B cell (primary cell): Measurements from ENCODE around the gene ACE. TPM values are rescaled to one million over a fixed set of nuclear protein-coding genes. Genes with fewer than 3 reads are reported as not detected.

Experiments
- ATAC-seq: fragments of 200-7000 bp; cut with Tn5 transposase; one replicate; pipeline ENCODE4 v1.10.0; 2021; ENCODE audit warnings: low read depth, mild to moderate bottlenecking, moderate number of reproducible peaks, moderate library complexity
- CTCF ChIA-PET: fragments of 350-600 bp; sonication (Branson Sonifier 250); formaldehyde crosslinking; loops from one replicate; lab custom pipeline; 2021; ENCODE audit warnings: antibody characterized with exemption, inconsistent platforms; lab: Charles Lee
- POLR2A ChIA-PET: fragments of 350-600 bp; sonication (Branson Sonifier 250); formaldehyde crosslinking; loops from one replicate; lab custom pipeline; 2021; ENCODE audit warnings: antibody characterized with exemption; lab: Charles Lee
- DNase-seq: peaks from one replicate; pipeline ENCODE4 v3.0.0; 2013
- H2AFZ ChIP-seq: 2 replicates; pipeline ENCODE4 v1.6.1; 2012; ENCODE audit warnings: mild to moderate bottlenecking, low read depth, low read length; ENCODE audit not compliant: insufficient read depth, poor library complexity, severe bottlenecking
- H3K27ac ChIP-seq, 2 donors: 1 replicate in 1 of 2; 2 replicates in 1 of 2; pipeline ENCODE4 v1.5.1; 2012 to 2013; ENCODE audit warnings: low read length in 2 of 2, mild to moderate bottlenecking in 2 of 2, moderate library complexity in 1 of 2
- H3K27me3 ChIP-seq, 4 experiments: fragments of 200-600 bp in 1 of 4; sonication (generic) in 1 of 4; replicated peaks in 1 of 4; 1 replicate in 2 of 4; 2 replicates in 2 of 4; pipeline versions ENCODE4 v1.6.1 to v1.7.0; 2013 to 2016; ENCODE audit warnings: low read length in 3 of 4, mild to moderate bottlenecking in 2 of 4, mixed read lengths in 1 of 4, moderate library complexity in 1 of 4; ENCODE audit not compliant: insufficient read depth in 4 of 4, control insufficient read depth in 3 of 4; ENCODE audit errors: control extremely low read depth in 1 of 4
- H3K36me3 ChIP-seq, 2 experiments: replicated peaks in 1 of 2; 1 replicate in 1 of 2; 2 replicates in 1 of 2; pipeline versions ENCODE4 v1.6.1 to v1.7.1; 2013; ENCODE audit warnings: low read length in 1 of 2; ENCODE audit not compliant: insufficient read depth in 2 of 2, control insufficient read depth in 1 of 2; ENCODE audit errors: control extremely low read depth in 1 of 2, extremely low read depth in 1 of 2
- H3K4me1 ChIP-seq, 2 donors: fragments of 200-600 bp in 1 of 2; sonication (generic) in 1 of 2; 1 replicate in 1 of 2; 2 replicates in 1 of 2; pipeline versions ENCODE4 v1.5.1 to v1.6.1; 2013 to 2017; ENCODE audit warnings: low read length in 2 of 2; ENCODE audit not compliant: control insufficient read depth in 2 of 2, insufficient read depth in 2 of 2
- H3K4me2 ChIP-seq: replicated peaks from 2 replicates; pipeline ENCODE3; 2012; ENCODE audit warnings: mild to moderate bottlenecking, low read depth, low read length; ENCODE audit not compliant: poor library complexity, severe bottlenecking
- H3K4me3 ChIP-seq, 5 experiments: fragments of 200-600 bp in 1 of 5; sonication (generic) in 1 of 5; 1 replicate in 3 of 5; 2 replicates in 2 of 5; pipeline versions ENCODE4 v1.5.1 to v1.7.0; 2011 to 2016; ENCODE audit warnings: low read length in 4 of 5, mild to moderate bottlenecking in 4 of 5, low read depth in 2 of 5, control low read depth in 1 of 5, moderate library complexity in 1 of 5; ENCODE audit not compliant: insufficient read depth in 1 of 5; ENCODE audit errors: control extremely low read depth in 1 of 5, extremely low read depth in 1 of 5
- H3K79me2 ChIP-seq: fragments of 200-600 bp; sonication (generic); one replicate; pipeline ENCODE4 v1.6.0; 2016; ENCODE audit warnings: low read length; ENCODE audit not compliant: control insufficient read depth, insufficient read depth
- H3K9ac ChIP-seq: fragments of 200-600 bp; sonication (generic); 2 replicates; pipeline ENCODE4 v1.6.1; 2017; ENCODE audit warnings: mild to moderate bottlenecking, low read length, moderate library complexity
- H3K9me3 ChIP-seq, 3 donors: one replicate each; pipeline versions ENCODE4 v1.6.1 to v1.7.1; 2013; ENCODE audit warnings: low read length in 2 of 3; ENCODE audit not compliant: control insufficient read depth in 2 of 3, insufficient read depth in 1 of 3; ENCODE audit errors: control extremely low read depth in 1 of 3
- H4K20me1 ChIP-seq: 2 replicates; pipeline ENCODE4 v1.6.0; 2012; ENCODE audit warnings: mild to moderate bottlenecking, low read length; ENCODE audit not compliant: insufficient read depth, control insufficient read depth, poor library complexity, severe bottlenecking
- H3K27ac Mint-ChIP-seq: one replicate; pipeline ENCODE4 v1.8.0; 2021; ENCODE audit warnings: mixed read lengths
- H3K27me3 Mint-ChIP-seq: one replicate; pipeline ENCODE4 v1.8.0; 2021; ENCODE audit warnings: mixed read lengths
- H3K4me1 Mint-ChIP-seq: one replicate; pipeline ENCODE4 v1.8.0; 2021; ENCODE audit warnings: mixed read lengths
- H3K4me3 Mint-ChIP-seq: one replicate; pipeline ENCODE4 v1.8.0; 2021; ENCODE audit warnings: mixed read lengths
- H3K9me3 Mint-ChIP-seq: one replicate; pipeline ENCODE4 v1.8.0; 2022; ENCODE audit warnings: mixed read lengths; ENCODE audit not compliant: insufficient read depth
- EZH2 ChIP-seq: IDR thresholded peaks from 2 replicates; pipeline ENCODE4 v1.6.1; 2012; ENCODE audit warnings: borderline replicate concordance, low read depth, mild to moderate bottlenecking, moderate library complexity, low read length; ENCODE audit not compliant: insufficient read depth, poor library complexity, severe bottlenecking
- WGBS: methylation state at CpG from one replicate; pipeline ENCODE4 v1.1.5; 2013; ENCODE audit warnings: missing lambda C conversion rate; ENCODE audit not compliant: insufficient coverage; 5-methylcytosine and 5-hydroxymethylcytosine counted together
- intact Hi-C: fragments of 100-400 bp; cut with micrococcal nuclease; formaldehyde crosslinking; loops from one replicate; pipeline ENCODE4 v1.10.0; 2022
- polyA plus RNA-seq: library from polyadenylated mRNA; depleted of rRNA; stranded (reverse); fragments of >200 nt; gene quantifications from 2 replicates; pipeline ENCODE4 v1.2.3, GENCODE V29; 2012
- total RNA-seq, 2 donors: library from RNA; stranded (reverse); fragments of 120-200 nt in 1 of 2; gene quantifications; 1 replicate in 1 of 2; 2 replicates in 1 of 2; pipeline versions ENCODE4 v1.2.3 to v1.2.4, GENCODE V29; 2013 to 2022
- TF ChIP-seq, protein P1 (sequence below): fragments of 200-600 bp; IDR thresholded peaks from one replicate; pipeline ENCODE4 v1.8.0; 2022; ENCODE audit warnings: antibody characterized with exemption, mild to moderate bottlenecking

ACE gene
- total and polyA plus RNA-seq, 2 donors (not counting 1 experiment from before 2014, with no cell fraction given): 0.67 to 2.6 TPM

DNA sequence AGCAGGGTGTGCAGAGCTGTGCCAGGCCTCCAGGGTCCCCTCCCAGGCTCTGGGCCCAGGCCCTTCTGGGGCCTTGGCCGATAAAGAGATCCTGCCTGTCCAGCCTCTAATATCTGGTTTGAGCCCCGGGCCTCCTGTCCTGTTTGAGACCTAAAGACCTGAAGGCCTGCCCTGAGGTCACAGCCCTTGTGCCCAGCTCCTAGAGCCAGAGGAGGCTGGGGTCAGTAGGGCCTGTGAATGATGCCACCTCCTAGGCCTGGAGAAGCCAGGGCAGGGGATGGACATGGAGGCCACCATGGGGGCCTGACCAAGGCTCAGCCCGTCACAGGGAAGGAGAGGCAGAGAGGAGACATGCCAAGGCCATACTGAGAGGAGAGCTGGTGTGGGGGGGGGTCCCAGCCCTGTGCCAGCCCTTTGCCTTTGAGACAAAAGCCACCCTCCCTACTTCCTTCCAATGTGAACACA lies 53.7 kb downstream of the ACE start:
- POLR2A ChIA-PET: no interaction called here
- no peak overlapping the region for H2AFZ ChIP-seq
- H4K20me1 ChIP-seq: no peaks in the 10 kb centered on the region
- CTCF ChIA-PET: interaction anchor here (1.0 to 1.2 kb wide), 2 partner anchors 52 to 105 kb away, joined by 3 to 4 read pairs; no protein-coding TSS in a partner anchor
- H3K27me3 Mint-ChIP-seq: peaks cover 9% of the 10 kb centered on the region
- no peak overlapping the region for H3K4me3 ChIP-seq
- no peak for TF ChIP-seq EZH2
- TF ChIP-seq, protein P1, sequence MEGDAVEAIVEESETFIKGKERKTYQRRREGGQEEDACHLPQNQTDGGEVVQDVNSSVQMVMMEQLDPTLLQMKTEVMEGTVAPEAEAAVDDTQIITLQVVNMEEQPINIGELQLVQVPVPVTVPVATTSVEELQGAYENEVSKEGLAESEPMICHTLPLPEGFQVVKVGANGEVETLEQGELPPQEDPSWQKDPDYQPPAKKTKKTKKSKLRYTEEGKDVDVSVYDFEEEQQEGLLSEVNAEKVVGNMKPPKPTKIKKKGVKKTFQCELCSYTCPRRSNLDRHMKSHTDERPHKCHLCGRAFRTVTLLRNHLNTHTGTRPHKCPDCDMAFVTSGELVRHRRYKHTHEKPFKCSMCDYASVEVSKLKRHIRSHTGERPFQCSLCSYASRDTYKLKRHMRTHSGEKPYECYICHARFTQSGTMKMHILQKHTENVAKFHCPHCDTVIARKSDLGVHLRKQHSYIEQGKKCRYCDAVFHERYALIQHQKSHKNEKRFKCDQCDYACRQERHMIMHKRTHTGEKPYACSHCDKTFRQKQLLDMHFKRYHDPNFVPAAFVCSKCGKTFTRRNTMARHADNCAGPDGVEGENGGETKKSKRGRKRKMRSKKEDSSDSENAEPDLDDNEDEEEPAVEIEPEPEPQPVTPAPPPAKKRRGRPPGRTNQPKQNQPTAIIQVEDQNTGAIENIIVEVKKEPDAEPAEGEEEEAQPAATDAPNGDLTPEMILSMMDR: no peak
- H3K4me1 Mint-ChIP-seq: no peaks in the 10 kb centered on the region
- H3K4me1 ChIP-seq: no peaks in the 10 kb centered on the region
- H3K4me2 ChIP-seq: no peak overlapping the region
- no peaks in the 10 kb centered on the region for H3K36me3 ChIP-seq
- H3K4me3 Mint-ChIP-seq: no peak overlapping the region
- H3K9ac ChIP-seq: no peak overlapping the region
- no peaks in the 10 kb centered on the region for H3K9me3 ChIP-seq
- no peak overlapping the region for H3K27ac ChIP-seq
- H3K27ac Mint-ChIP-seq: no peak overlapping the region
- intact Hi-C loops: no loop called here
- DNase-seq (no peak), ATAC-seq (no peak)
- no peaks in the 10 kb centered on the region for H3K79me2 ChIP-seq
- WGBS: 78% methylated on average over 3 of the region's 3 CpGs
- no peaks in the 10 kb centered on the region for H3K9me3 Mint-ChIP-seq
- peaks cover 0 to 3% (median 0%) of the 10 kb centered on the region in 4 experiments for H3K27me3 ChIP-seq

DNA sequence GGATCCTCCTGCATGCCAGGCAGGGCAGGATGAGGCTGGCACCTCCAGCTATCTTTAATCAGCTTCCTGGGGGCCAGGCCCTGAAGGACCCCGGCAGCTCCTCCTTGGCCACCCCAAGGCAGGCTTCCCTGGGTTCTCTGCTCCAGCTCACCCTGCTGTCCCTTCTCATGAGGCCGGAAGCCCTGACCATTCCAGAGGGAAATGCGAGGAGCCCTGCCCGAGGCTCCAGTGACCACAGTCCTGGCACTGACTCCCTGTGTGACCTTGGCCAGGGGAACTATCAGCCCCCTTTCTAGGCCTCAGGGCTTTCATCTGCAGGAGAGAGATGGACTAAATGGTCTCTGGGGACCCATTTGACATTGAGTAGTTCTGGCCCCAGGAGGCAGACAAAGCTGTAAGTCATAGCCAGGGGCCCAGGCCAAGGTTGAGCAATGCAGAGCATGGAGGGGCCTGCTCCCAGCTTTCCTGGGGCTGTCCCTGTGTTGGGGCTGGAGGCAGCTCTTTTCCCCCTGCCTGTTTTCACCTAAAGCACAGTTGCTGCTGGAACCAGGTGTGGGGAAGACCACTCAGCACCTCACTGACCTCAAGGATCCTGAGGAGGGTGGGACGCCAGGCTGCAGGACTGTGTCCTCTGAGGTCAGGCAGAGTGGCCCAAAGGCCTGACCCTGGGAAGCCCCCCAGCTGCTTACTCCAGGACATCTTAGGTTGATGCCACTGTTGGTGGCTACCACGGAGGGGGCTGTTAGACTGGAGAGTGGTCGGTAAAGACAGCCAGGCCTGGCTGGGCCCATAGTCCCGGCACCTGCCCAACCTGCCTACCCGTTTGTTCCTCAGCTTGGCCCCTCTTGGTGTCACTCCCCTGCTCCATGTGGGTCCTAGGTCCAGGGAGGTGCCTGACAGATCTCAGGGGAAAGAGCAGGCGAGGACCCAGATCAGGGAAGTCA lies 54.4 kb downstream of the ACE start:
- H3K4me3 Mint-ChIP-seq: no peak overlapping the region
- 92% methylated on average over 10 of the region's 10 CpGs for WGBS
- CTCF ChIA-PET: interaction anchor here (1.2 kb wide), 1 partner anchor 106 kb away, joined by 4 read pairs; no protein-coding TSS in a partner anchor

More for the DNA sequence above, 54.4 kb downstream of the ACE start:
- H3K9me3 Mint-ChIP-seq: no peaks in the 10 kb centered on the region
- POLR2A ChIA-PET: no interaction called here
- ATAC-seq (no peak), DNase-seq (no peak)
- Histone ChIP-seq H3K4me1 (no peaks in the 10 kb centered on the region), H2AFZ (no peak overlapping the region), H3K79me2 (no peaks in the 10 kb centered on the region), H3K9ac (no peak overlapping the region), H3K27me3 (peaks cover 0 to 3% (median 0%) of the 10 kb centered on the region in 4 experiments), H3K4me2 (no peak overlapping the region), H3K27ac (no peak overlapping the region), H3K9me3 (no peaks in the 10 kb centered on the region), H3K36me3 (no peaks in the 10 kb centered on the region), H4K20me1 (no peaks in the 10 kb centered on the region), H3K4me3 (no peak overlapping the region)
- no peaks in the 10 kb centered on the region for H3K4me1 Mint-ChIP-seq
- TF ChIP-seq EZH2: no peak
- TF ChIP-seq, protein P1: no peak
- H3K27me3 Mint-ChIP-seq: peaks cover 12% of the 10 kb centered on the region
- H3K27ac Mint-ChIP-seq: no peak overlapping the region
- intact Hi-C loops: no loop called here
